Thoracic aorta (tissue), 2 donors: ENCODE results near the gene SELENON. TPM values are rescaled to one million over a fixed set of nuclear protein-coding genes. Genes with fewer than 3 reads are reported as not detected.

Experiments
- ATAC-seq: fragments of 150-250 bp; one replicate; pipeline ENCODE4 v1.8.0; 2017; ENCODE audit warnings: low read depth; ENCODE audit not compliant: insufficient number of reproducible peaks, low FRiP score
- DNase-seq: peaks from one replicate; pipeline ENCODE4 v3.0.0-alpha.2; 2020; ENCODE audit warnings: low spot score
- H3K27ac ChIP-seq, 2 donors: fragments of 200-600 bp; sonication (generic); 1 replicate in 1 of 2; 2 replicates in 1 of 2; pipeline ENCODE4 v1.5.1; 2016; ENCODE audit warnings: mild to moderate bottlenecking in 2 of 2, moderate library complexity in 2 of 2
- H3K27me3 ChIP-seq: fragments of 200-600 bp; sonication (generic); replicated peaks from 2 replicates; pipeline ENCODE4 v1.6.0; 2016; ENCODE audit warnings: mild to moderate bottlenecking; ENCODE audit not compliant: insufficient read depth
- H3K36me3 ChIP-seq: fragments of 200-600 bp; sonication (generic); one replicate; pipeline ENCODE4 v1.5.1; 2016
- H3K4me1 ChIP-seq, 2 donors: fragments of 200-600 bp; sonication (generic); 1 replicate in 1 of 2; 2 replicates in 1 of 2; pipeline versions ENCODE4 v1.5.1 to v1.6.0; 2016; ENCODE audit warnings: low read depth in 2 of 2, mild to moderate bottlenecking in 1 of 2; ENCODE audit not compliant: control insufficient read depth in 1 of 2
- H3K4me3 ChIP-seq: fragments of 200-600 bp; sonication (generic); 2 replicates; pipeline ENCODE4 v1.5.1; 2016; ENCODE audit warnings: mild to moderate bottlenecking
- H3K9me3 ChIP-seq: fragments of 200-600 bp; sonication (generic); 2 replicates; pipeline ENCODE4 v1.5.1; 2016
- total RNA-seq, 2 donors: library from RNA; depleted of rRNA; stranded (reverse); fragments of >200 nt; gene quantifications; one replicate each; pipeline versions ENCODE4 v1.1.0 to v1.2.3, GENCODE V29; 2016
- TF ChIP-seq, protein P1 (sequence below): fragments of 200-600 bp; sonication (generic); IDR thresholded peaks from one replicate; pipeline ENCODE4 v1.5.1; 2019; ENCODE audit warnings: antibody characterized with exemption

The SELENON gene
- total RNA-seq, 2 donors from 2014 or later = 44.1 to 48.6 TPM

DNA sequence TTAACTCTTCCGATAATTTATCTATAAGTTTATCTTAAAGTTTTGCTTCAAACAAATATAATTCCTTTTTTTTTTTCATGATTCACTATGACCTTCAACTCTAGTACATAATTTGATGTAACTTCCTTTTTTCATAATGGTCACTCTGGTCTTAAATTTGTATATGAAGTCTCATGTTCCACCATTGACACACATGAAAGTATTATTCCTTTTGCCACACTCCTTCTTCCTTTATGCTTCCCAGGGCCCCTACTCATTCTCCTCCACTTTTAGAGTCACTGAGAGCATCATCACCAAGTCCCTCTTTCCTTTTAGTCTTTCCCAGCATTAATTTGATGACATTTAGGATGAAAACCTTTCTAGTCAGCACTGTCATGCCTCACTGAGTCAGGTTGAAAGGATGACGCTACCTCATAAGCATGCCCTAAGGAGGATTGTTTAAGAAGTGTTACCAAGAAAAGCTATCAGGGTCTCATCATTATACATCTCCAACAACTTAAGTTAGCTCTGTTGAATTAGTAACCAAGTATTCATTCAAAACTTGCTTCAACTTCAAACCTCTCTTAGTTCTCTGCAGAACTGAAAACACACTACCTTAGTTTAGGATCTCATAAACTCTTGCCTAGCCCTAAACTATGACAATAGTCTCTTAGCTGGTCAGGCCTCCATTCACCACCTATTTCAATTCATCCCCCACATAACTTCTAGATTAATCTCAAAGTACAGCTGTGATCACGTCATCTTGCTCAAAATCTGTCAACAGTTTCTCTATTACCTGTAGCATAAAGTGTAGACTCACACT, 44.7 kb downstream of the SELENON start:
- ATAC-seq = no peak

DNA sequence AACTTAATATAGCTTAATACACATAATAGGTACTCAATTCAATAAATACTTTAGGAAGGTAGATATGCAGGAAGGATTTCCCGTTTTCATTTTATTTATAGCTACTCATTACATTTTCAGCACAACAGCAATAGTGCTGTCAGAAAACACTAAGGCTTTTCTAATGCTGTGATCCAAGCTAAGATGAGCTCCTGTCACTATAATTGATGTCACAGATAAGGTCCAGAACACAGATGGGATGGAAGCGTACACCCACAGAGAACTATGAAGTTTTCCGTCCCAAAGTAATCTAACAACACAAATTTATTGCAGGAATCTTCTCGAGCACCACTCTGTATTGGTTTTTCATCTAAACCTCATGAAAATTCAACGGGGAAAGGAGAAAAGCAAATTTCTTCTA, 45.7 kb downstream of the SELENON start:
- Histone ChIP-seq H3K27me3 (no peaks in the 10 kb centered on the region), H3K4me1 (no peaks in the 10 kb centered on the region), H3K36me3 (no peaks in the 10 kb centered on the region), H3K27ac (no peak overlapping the region), H3K4me3 (no peak overlapping the region), H3K9me3 (no peaks in the 10 kb centered on the region)
- DNase-seq (no peak), ATAC-seq (no peak)
- TF ChIP-seq, protein P1, sequence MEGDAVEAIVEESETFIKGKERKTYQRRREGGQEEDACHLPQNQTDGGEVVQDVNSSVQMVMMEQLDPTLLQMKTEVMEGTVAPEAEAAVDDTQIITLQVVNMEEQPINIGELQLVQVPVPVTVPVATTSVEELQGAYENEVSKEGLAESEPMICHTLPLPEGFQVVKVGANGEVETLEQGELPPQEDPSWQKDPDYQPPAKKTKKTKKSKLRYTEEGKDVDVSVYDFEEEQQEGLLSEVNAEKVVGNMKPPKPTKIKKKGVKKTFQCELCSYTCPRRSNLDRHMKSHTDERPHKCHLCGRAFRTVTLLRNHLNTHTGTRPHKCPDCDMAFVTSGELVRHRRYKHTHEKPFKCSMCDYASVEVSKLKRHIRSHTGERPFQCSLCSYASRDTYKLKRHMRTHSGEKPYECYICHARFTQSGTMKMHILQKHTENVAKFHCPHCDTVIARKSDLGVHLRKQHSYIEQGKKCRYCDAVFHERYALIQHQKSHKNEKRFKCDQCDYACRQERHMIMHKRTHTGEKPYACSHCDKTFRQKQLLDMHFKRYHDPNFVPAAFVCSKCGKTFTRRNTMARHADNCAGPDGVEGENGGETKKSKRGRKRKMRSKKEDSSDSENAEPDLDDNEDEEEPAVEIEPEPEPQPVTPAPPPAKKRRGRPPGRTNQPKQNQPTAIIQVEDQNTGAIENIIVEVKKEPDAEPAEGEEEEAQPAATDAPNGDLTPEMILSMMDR = no peak

More for the DNA sequence above, 44.7 kb downstream of the SELENON start:
- no peaks in the 10 kb centered on the region for H3K4me1 ChIP-seq
- H3K36me3 ChIP-seq = no peaks in the 10 kb centered on the region
- DNase-seq = no peak
- TF ChIP-seq, protein P1 = no peak
- H3K27me3 ChIP-seq = no peaks in the 10 kb centered on the region
- no peak overlapping the region for H3K4me3 ChIP-seq
- H3K9me3 ChIP-seq = no peaks in the 10 kb centered on the region
- no peak overlapping the region for H3K27ac ChIP-seq

DNA sequence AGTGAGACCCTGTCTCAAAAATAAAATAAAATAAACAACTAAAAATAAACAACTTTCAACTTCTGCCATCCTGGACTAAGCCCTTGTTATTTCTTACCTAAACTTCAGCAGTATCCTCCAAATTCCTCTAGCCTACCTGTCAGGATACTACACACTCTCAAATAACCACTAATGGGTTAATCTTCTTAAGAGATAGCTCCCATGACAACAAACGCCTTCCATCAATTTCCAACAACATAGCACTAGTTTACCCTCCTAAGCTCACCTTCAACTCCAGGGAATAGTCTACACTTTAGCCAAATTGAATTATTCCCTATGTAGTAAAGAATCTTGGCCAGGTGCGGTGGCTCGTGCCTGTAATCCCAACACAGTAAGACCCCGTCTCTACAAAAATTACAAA, 47.9 kb downstream of the SELENON start:
- H3K27ac ChIP-seq = no peak overlapping the region
- no peak for ATAC-seq
- no peaks in the 10 kb centered on the region for H3K4me1 ChIP-seq
- no peaks in the 10 kb centered on the region for H3K27me3 ChIP-seq
- TF ChIP-seq, protein P1 = no peak
- DNase-seq = no peak
- H3K4me3 ChIP-seq = no peak overlapping the region
- H3K9me3 ChIP-seq = no peaks in the 10 kb centered on the region
- no peaks in the 10 kb centered on the region for H3K36me3 ChIP-seq

DNA sequence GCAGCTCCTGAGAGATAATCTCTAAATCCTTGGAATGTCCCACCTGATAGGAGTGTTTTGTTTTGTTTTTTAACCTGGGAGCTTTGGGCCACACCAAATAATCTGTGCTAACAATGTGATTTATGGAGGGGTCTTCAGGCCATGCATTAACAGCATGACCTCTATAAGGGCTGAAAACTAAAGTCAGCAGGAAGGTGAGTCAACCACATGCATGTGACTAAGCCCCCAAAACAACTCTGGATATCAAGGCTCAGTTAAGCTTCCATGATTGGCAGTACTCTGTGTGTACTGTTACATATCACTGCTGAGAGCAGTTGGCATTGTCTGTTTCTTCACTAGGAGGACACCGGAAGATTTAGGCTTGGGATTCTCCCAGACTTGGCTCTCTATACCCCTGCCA, 48.5 kb downstream of the SELENON start:
- TF ChIP-seq, protein P1 = no peak
- no peaks in the 10 kb centered on the region for H3K9me3 ChIP-seq
- H3K27me3 ChIP-seq = no peaks in the 10 kb centered on the region
- DNase-seq (no peak), ATAC-seq (no peak)
- H3K36me3 ChIP-seq = no peaks in the 10 kb centered on the region
- H3K27ac ChIP-seq = no peak overlapping the region
- H3K4me1 ChIP-seq = no peaks in the 10 kb centered on the region
- no peak overlapping the region for H3K4me3 ChIP-seq

DNA sequence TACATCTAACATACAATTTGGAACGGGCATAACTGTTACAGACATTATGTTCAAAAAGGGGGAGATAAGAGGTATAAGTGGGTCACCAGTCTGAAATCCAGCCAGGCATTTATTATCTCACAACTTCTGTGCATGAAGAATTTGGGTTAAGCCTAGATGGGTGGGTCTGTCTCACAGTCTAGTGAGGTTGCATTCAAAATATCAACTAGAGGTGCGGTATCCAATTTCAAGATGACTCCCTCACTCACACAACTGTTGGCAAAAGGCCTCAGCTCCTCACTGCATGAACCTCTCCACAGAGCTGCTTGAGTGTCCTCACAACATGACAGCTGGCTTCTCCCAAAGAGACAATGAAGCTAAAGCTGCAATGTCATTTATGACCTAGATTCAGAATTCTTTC, 54.6 kb downstream of the SELENON start:
- no peak for ATAC-seq
- H3K27ac ChIP-seq = no peak overlapping the region

More for the DNA sequence above, 54.6 kb downstream of the SELENON start:
- TF ChIP-seq, protein P1 = no peak
- no peak overlapping the region for H3K4me3 ChIP-seq
- H3K4me1 ChIP-seq = peaks cover 4 to 8% of the 10 kb centered on the region in 2 donors
- H3K27me3 ChIP-seq = no peaks in the 10 kb centered on the region
- H3K9me3 ChIP-seq = no peaks in the 10 kb centered on the region
- H3K36me3 ChIP-seq = no peaks in the 10 kb centered on the region
- no peak for DNase-seq
